Right cardiac atrium (tissue), 5 donors: ENCODE data around the gene EPS15. TPM values are rescaled to one million over a fixed set of nuclear protein-coding genes. Genes with fewer than 3 reads are reported as not detected.
"Not testable (repeated sequence)": the region's sequence is repeated elsewhere in the genome, so short reads cannot be mapped to it uniquely, and the experiment has no call there.

Experiments used
- ATAC-seq, 2 donors: fragments of 200-7000 bp; cut with Tn5 transposase; one replicate each; pipeline versions ENCODE4 v1.8.0 to v1.9.1; 2020; ENCODE audit warnings: moderate library complexity in 2 of 2, mild to moderate bottlenecking in 1 of 2
- DNase-seq, 3 donors: peaks; one replicate each; pipeline ENCODE4 v3.0.0-alpha.2; 2020
- H3K27ac ChIP-seq: one replicate; pipeline ENCODE4 v1.5.1; 2013; ENCODE audit warnings: mild to moderate bottlenecking, low read length, control low read depth, moderate library complexity
- H3K27me3 ChIP-seq: one replicate; pipeline ENCODE4 v1.6.1; 2013; ENCODE audit not compliant: control insufficient read depth, insufficient read depth
- H3K4me1 ChIP-seq: one replicate; pipeline ENCODE4 v1.6.1; 2013; ENCODE audit warnings: low read length; ENCODE audit not compliant: control insufficient read depth, insufficient read depth
- H3K4me3 ChIP-seq: one replicate; pipeline ENCODE4 v1.5.1; 2013; ENCODE audit warnings: low read length, control low read depth
- H3K9me3 ChIP-seq: one replicate; pipeline ENCODE4 v1.6.1; 2013; ENCODE audit warnings: low read length; ENCODE audit not compliant: control insufficient read depth
- WGBS: extraction: QIAGEN DNeasy Blood & Tissue Kit; methylation state at CpG from one replicate; pipeline ENCODE4 v1.1.7; 2013; 5-methylcytosine and 5-hydroxymethylcytosine counted together
- intact Hi-C, 4 donors: fragments of 100-400 bp; cut with DNase I; formaldehyde crosslinking; loops; one replicate each; pipeline versions ENCODE4 v1.11.0 to v1.14.0; 2022 to 2023
- polyA plus RNA-seq: library from polyadenylated mRNA; stranded (reverse); fragments of 200-250 nt; gene quantifications from one replicate; pipeline ENCODE4 v1.2.3, GENCODE V29; 2013
- total RNA-seq, 4 donors: library from RNA; stranded (reverse); fragmentation: NEBNext Ultra II Directional; extraction: Animal tissue kit (Norgen Biotek cat#: 25700); gene quantifications; one replicate each; pipeline ENCODE4 v1.2.1, GENCODE V29; 2021
- donor health status: healthy with polysubstance abuse.
- donor health status: DM: no; HTN: yes; CAD: no.
- donor health status: DM: no; HTN: no; CAD: no.
- donor health status: DM: no; HTN: yes; CAD: no; lungs with severe emphysema.
- donor health status: DM: yes; HTN: yes; CAD: no.

The EPS15 gene
- total and polyA plus RNA-seq, 5 donors, result 26.0 to 87.5 (median 74.4) TPM

DNA sequence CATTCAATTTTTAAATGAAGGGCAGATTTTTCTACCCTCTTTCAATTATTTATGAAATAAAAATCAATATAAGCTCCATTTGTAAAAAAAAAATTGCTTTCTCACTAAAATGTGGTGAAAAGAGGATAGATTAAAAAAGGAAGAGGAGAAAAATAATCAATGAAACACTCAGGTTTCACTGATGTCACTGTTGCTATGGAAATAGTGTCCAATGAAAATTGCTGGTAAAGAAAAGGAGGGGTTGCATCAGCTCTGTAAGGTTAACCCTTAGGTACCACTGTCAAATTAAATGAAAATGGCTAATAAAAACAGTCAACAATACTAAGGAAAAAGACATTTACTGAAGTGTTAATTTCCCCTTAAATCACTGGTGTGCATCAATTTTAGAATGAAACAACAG is 97.1 kb downstream of the EPS15 start:
- peaks cover 5% of the 10 kb centered on the region for H3K4me1 ChIP-seq
- H3K9me3 ChIP-seq, result no peaks in the 10 kb centered on the region
- no peak overlapping the region for H3K4me3 ChIP-seq
- H3K27me3 ChIP-seq, result no peaks in the 10 kb centered on the region
- no peak overlapping the region for H3K27ac ChIP-seq
- ATAC-seq (peak; percentile 78 to 79), DNase-seq (no peak)
- intact Hi-C loops, result no loop called here

DNA sequence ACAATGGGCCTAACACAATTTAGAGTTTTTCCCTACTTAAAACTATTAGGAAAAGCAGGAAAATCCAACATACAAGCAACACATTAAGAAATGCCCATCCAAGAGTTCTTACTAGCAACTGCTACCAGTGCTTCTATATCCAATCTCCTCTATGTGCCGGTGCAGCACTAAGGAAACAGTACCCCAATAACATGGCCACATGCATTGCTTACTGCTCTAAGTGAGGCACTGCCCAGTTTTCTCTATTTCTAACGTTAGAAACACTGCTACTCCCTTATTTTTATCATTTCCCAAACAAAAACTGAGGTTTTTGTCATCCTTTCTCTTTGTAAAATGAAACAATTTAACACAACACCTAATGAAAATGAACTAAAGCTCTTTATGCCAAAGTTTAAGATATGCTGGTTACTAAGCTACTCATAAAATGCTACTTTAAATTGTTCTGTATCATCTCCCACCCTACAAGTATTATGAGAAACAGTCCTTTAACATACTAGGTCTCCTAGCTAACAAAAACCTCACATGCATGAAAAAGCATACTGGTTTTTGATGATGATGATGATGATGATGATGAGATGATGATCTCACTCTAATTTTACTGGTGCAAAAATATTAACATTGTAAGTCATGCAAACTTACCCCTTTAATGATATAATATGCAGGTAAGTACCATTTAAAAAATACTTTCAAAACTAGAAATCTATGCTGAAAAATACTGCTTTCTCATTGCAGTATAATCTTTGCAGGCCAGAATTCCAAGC is 98.0 kb downstream of the EPS15 start:
- no peak for DNase-seq
- intact Hi-C loops, result no loop called here
- 55% methylated on average over 2 of the region's 2 CpGs for WGBS
- Histone ChIP-seq H3K9me3 (no peaks in the 10 kb centered on the region), H3K4me1 (peaks cover 5% of the 10 kb centered on the region), H3K4me3 (peak overlapping the region; percentile 41), H3K27ac (no peak overlapping the region), H3K27me3 (no peaks in the 10 kb centered on the region)
- no peak for ATAC-seq

GRCh38 chr1:51418384-51418959 is 100.6 kb downstream of the EPS15 start:
- Histone ChIP-seq H3K4me1 (peaks cover 3% of the 10 kb centered on the region), H3K4me3 (no peak overlapping the region), H3K27ac (peak overlapping the region; percentile 40), H3K27me3 (no peaks in the 10 kb centered on the region), H3K9me3 (no peaks in the 10 kb centered on the region)
- no peak for DNase-seq
- ATAC-seq, result no peak
- intact Hi-C loops, result no loop called here
- 74% methylated on average over 2 of the region's 2 CpGs for WGBS

DNA sequence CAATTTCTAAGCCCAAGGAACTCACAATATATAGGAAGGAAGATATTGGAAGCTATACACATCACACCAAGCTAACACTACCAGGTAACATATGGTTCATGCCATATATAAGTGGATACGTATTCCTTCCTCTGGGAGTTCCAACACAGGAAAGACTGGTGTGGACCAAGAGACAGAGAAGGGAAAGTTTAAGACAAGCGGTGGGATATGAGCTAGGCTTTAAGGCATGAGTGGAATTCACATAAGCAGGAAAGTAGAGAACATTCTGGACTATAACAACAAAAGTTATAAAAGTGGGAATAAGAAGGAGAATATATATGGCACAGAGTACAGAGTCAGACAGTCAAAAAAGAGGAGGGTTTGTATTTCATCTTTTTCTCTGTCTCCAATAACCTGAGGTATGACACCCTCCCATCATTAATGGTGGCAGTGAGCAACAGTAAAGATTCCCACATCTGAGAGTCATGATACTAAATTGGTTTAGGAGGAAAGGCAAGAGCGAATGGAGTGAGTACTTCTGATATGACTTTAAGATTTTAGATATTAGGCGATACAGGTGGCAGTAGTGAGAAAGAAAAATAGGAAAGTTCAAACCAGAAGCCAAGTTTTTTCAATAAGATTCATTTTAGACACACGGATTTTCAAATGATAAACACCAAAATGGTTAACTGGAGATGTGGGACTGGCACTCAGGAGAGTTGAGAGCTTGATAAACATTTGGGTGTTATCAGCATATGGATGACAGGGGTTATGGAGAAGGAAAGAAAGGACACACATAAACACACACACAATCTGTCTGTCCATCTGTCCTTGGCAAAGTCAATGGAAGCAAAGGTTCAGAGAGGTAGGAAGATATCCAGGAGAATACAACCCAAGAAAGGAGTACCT is 101.3 kb downstream of the EPS15 start:
- intact Hi-C loops, result no loop called here
- Histone ChIP-seq H3K4me3 (no peak overlapping the region), H3K4me1 (peaks cover 2% of the 10 kb centered on the region), H3K9me3 (no peaks in the 10 kb centered on the region), H3K27ac (peak overlapping the region; percentile 50), H3K27me3 (no peaks in the 10 kb centered on the region)
- ATAC-seq (no peak), DNase-seq (no peak)
- 70% methylated on average over 5 of the region's 5 CpGs for WGBS

- intact Hi-C loops, result no loop called here
- peaks cover 2% of the 10 kb centered on the region for H3K4me1 ChIP-seq
- H3K27ac ChIP-seq, result no peak overlapping the region
Observed at GRCh38 chr1:51416910-51417309, 102.2 kb downstream of the EPS15 start.

DNA sequence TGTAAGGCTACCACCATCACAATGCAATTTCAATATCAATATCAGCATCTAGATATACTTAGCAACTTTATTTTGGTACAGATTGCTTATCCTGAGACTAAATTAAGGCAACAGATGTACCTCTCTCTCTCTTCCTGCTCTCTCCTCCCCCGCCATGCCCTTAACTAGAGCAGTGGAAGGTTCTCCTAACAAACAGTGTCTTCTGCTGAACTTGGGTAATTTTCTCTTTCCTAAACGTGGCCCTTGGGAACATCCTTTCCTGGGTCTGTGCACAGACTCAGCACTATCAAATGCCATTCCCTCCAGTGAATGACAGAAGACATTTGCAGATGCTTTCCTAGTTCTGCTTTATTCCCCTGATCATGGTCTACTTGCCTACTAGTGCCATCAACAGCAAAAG is 103.1 kb downstream of the EPS15 start:
- 45% methylated on average over 2 of the region's 2 CpGs for WGBS
- no peaks in the 10 kb centered on the region for H3K27me3 ChIP-seq
- peaks cover 2% of the 10 kb centered on the region for H3K4me1 ChIP-seq
- peak in 1 of 2 donors; percentile 41 for ATAC-seq
- no peak for DNase-seq
- H3K9me3 ChIP-seq, result no peaks in the 10 kb centered on the region
- intact Hi-C loops, result no loop called here
- H3K4me3 ChIP-seq, result no peak overlapping the region
- no peak overlapping the region for H3K27ac ChIP-seq

More at GRCh38 chr1:51416910-51417309, 102.2 kb downstream of the EPS15 start:
- ATAC-seq, result no peak
- no peak for DNase-seq
- H3K9me3 ChIP-seq, result no peaks in the 10 kb centered on the region
- H3K4me3 ChIP-seq, result no peak overlapping the region
- no peaks in the 10 kb centered on the region for H3K27me3 ChIP-seq

GRCh38 chr1:51414811-51415210 is 104.3 kb downstream of the EPS15 start:
- Histone ChIP-seq H3K27ac (no peak overlapping the region), H3K4me3 (no peak overlapping the region), H3K4me1 (peaks cover 2% of the 10 kb centered on the region), H3K9me3 (no peaks in the 10 kb centered on the region), H3K27me3 (no peaks in the 10 kb centered on the region)
- intact Hi-C loops, result no loop called here
- no peak for DNase-seq
- no peak for ATAC-seq

- intact Hi-C loops, H3K27ac ChIP-seq, H3K9me3 ChIP-seq, H3K4me3 ChIP-seq, H3K27me3 ChIP-seq, H3K4me1 ChIP-seq, ATAC-seq, DNase-seq: not testable (repeated sequence)
- 90% methylated on average over 5 of the region's 5 CpGs for WGBS
Observed at GRCh38 chr1:51411820-51412219, 107.2 kb downstream of the EPS15 start.

DNA sequence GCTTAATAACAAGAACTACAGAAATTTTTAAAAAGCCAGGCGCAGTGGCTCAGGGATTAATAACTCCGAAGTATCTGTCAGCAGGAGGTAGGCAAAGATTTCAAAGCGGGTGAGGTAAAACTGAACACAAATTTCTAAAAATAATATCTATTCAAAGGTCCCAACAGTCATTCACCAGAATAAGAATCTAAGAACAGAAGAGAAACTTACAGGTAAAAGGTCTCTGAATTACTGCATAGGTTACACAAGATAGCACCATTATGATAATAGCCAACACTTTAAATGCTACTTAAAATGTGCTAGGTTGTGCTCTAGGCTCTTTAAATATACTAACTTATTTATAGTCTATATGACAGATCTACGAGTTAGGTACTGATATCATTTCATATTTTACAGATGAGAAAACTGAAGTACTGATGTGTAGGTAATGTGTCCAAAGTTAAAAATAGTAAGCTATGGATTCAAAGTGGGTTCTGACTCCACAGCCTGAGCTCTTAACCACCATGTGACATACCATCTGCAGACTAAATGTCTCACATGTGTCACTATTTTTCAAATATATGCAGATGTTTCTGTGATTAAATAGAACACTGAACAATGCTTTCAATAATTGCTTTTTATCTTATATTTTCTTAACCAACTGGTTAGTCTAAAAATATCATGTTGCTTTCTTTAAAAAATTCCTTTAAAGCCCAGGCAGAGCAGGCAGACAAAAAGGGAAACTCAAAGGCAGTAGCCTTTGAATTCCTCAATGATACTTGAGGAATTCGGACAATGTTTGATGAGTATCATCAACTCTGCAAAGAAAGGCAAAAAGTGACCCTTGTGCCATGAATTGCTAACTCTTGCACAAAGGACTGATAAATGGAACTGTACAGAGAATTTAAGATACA is 108.3 kb downstream of the EPS15 start:
- 66% methylated on average over 5 of the region's 5 CpGs for WGBS
- no peak for ATAC-seq
- DNase-seq, result no peak
- H3K27ac ChIP-seq, result no peak overlapping the region
- H3K27me3 ChIP-seq, result no peaks in the 10 kb centered on the region
- H3K9me3 ChIP-seq, result no peaks in the 10 kb centered on the region
- no peaks in the 10 kb centered on the region for H3K4me1 ChIP-seq
- no peak overlapping the region for H3K4me3 ChIP-seq
- intact Hi-C loops, result no loop called here

GRCh38 chr1:51409755-51410541 is 109.1 kb downstream of the EPS15 start:
- H3K27ac ChIP-seq, H3K9me3 ChIP-seq, ATAC-seq: not testable (repeated sequence)

More at GRCh38 chr1:51409755-51410541, 109.1 kb downstream of the EPS15 start:
- H3K27me3 ChIP-seq, DNase-seq, H3K4me3 ChIP-seq, H3K4me1 ChIP-seq, intact Hi-C loops: not testable (repeated sequence)
- 95% methylated on average over 7 of the region's 7 CpGs for WGBS
